ENCODE results near the gene GARIN5A.
A peak's percentile ranks its signal among the peaks of the same experiment; 100 is the strongest.
"Not testable (repeated sequence)": the region's sequence is repeated elsewhere in the genome, so short reads cannot be mapped to it uniquely, and the experiment has no call there.

The GARIN5A gene

GRCh38 chr19:50465000-50465399, 11.6 kb downstream of the GARIN5A start:
- DNase-seq (ENCODE audit: low spot score): no peak

GRCh38 chr19:50464348-50464747, 12.3 kb downstream of the GARIN5A start:
- DNase-seq (ENCODE audit: low spot score): no peak

- no peak for DNase-seq (ENCODE audit: low spot score)
Observed at GRCh38 chr19:50462970-50463369, 13.7 kb downstream of the GARIN5A start.

GRCh38 chr19:50461066-50461875, 15.4 kb downstream of the GARIN5A start:
- peak; percentile 85 for DNase-seq (ENCODE audit: low spot score)

GRCh38 chr19:50460161-50460765, 16.4 kb downstream of the GARIN5A start:
- no peak for DNase-seq (ENCODE audit: low spot score)

- DNase-seq (ENCODE audit: low spot score): no peak
Observed at GRCh38 chr19:50459638-50460037, 17.0 kb downstream of the GARIN5A start.

GRCh38 chr19:50459067-50459456, 17.6 kb downstream of the GARIN5A start:
- no peak for DNase-seq (ENCODE audit: low spot score)

- no peak for DNase-seq (ENCODE audit: low spot score)
Observed at GRCh38 chr19:50458396-50459066, 18.1 kb downstream of the GARIN5A start.

GRCh38 chr19:50457300-50457699, 19.3 kb downstream of the GARIN5A start:
- no peak for DNase-seq (ENCODE audit: low spot score)

- DNase-seq (ENCODE audit: low spot score): no peak
Observed at GRCh38 chr19:50455992-50456391, 20.7 kb downstream of the GARIN5A start.

GRCh38 chr19:50453243-50453642, 23.4 kb downstream of the GARIN5A start:
- DNase-seq (ENCODE audit: low spot score): no peak

- DNase-seq (ENCODE audit: low spot score): no peak
Observed at GRCh38 chr19:50451223-50451534, 25.5 kb downstream of the GARIN5A start.

- no peak for DNase-seq (ENCODE audit: low spot score)
Observed at GRCh38 chr19:50450369-50451222, 26.1 kb downstream of the GARIN5A start.

- no peak for DNase-seq (ENCODE audit: low spot score)
Observed at GRCh38 chr19:50449236-50449899, 27.3 kb downstream of the GARIN5A start.

- DNase-seq (ENCODE audit: low spot score): no peak
Observed at GRCh38 chr19:50447750-50448149, 28.9 kb downstream of the GARIN5A start.

GRCh38 chr19:50447053-50447452, 29.6 kb downstream of the GARIN5A start:
- no peak for DNase-seq (ENCODE audit: low spot score)

- no peak for DNase-seq (ENCODE audit: low spot score)
Observed at GRCh38 chr19:50444059-50444458, 32.6 kb downstream of the GARIN5A start.

GRCh38 chr19:50439130-50439529, 37.5 kb downstream of the GARIN5A start:
- DNase-seq (ENCODE audit: low spot score): not testable (repeated sequence)

- no peak for DNase-seq (ENCODE audit: low spot score)
Observed at GRCh38 chr19:50437862-50438449, 38.7 kb downstream of the GARIN5A start.

- no peak for DNase-seq (ENCODE audit: low spot score)
Observed at GRCh38 chr19:50435627-50436026, 41.0 kb downstream of the GARIN5A start.

GRCh38 chr19:50435221-50435620, 41.4 kb downstream of the GARIN5A start:
- DNase-seq (ENCODE audit: low spot score): no peak

Measured in D341Med (cell line).